ENCODE data around the gene LPXN. TPM values are rescaled to one million over a fixed set of nuclear protein-coding genes. Genes with fewer than 3 reads are reported as not detected.

Gene LPXN
- 5.1 and 15.0 TPM in 2 replicates for total RNA-seq

DNA sequence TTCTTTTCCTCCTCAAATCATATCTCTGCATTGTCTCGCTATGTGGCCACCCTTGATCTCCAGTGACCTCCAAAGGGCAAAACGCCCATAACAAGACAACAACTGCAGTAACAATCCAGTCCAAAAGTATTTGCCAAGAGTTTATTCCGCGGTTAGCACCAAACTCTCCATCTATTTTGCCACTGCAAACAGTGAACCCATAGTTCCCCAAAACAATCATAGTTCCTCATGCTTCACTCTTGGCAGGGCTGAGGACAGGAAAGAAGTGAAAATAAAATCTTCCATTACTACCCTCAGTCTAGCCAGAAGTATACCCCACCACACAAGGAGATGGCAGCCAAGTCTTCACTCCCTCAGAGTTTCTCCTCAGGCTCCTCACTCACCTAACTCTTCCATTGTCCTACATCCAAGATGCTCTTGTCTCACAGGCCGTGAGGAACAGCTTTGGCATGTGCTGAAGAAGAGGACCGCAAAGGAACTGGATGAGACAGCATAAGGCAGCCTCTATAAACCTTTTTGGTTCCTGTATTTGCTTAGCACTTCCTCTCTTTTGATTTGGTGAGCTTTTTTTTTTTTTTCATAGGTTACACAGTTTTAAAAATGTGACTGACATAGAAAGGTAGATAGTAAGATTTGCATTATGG, at the start of gene LPXN:
LPXN (minus strand) TSS at position 480 of the 644 bp plus-strand sequence; CDS start at position 396, 84 bp downstream.
- no peak for DNase-seq (ENCODE audit: extremely low read depth, low read depth, low spot score)

DNA sequence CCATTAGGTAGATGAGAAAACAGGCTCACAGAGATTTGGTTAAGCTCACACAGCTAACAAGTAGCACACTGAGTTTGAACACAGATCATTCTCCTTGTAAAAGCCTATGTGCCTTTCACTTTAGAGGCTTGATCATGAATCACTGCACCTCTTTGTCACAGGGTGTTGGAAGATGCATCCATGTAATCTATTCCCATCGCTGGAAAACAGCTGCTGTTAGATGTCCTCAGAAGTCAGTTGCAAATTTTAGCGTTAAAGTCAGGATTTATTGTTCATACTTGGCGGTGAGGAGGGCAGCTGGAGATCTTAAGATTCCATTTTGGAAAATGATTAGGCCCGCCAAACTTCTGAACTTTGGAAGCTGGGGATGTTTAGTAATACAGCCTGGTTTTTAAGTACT, 49.4 kb upstream of the LPXN start:
- DNase-seq (ENCODE audit: extremely low read depth, low read depth, low spot score): no peak

DNA sequence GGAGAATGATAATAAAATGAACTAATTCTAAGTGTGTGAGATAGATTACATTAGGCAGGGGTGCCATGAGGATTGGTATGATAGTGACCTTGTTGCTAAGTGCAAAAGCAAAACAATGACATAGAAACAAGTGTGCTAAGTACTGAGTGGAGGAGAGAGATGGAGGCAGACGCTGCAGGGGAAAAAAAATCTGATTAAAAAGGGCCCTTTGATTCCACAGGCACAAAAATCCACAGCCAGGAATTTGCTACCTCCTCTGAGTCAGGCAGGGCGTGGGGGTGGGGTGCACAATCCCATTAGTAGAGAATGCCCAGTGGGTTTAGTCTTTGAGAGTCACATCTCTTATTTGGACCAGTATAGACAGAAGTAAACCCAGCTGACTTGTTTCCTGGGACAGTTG, 46.7 kb upstream of the LPXN start, which contains the start of gene CNTF:
CNTF (plus strand) TSS at position 322 of the 400 bp plus-strand sequence. CDS start 88 bp downstream, outside the sequence.
- no peak for DNase-seq (ENCODE audit: extremely low read depth, low read depth, low spot score)

GRCh38 chr11:58621586-58622262, 46.1 kb upstream of the LPXN start:
- DNase-seq (ENCODE audit: extremely low read depth, low read depth, low spot score): no peak

GRCh38 chr11:58617976-58618557, 42.4 kb upstream of the LPXN start:
- no peak for DNase-seq (ENCODE audit: extremely low read depth, low read depth, low spot score)

DNA sequence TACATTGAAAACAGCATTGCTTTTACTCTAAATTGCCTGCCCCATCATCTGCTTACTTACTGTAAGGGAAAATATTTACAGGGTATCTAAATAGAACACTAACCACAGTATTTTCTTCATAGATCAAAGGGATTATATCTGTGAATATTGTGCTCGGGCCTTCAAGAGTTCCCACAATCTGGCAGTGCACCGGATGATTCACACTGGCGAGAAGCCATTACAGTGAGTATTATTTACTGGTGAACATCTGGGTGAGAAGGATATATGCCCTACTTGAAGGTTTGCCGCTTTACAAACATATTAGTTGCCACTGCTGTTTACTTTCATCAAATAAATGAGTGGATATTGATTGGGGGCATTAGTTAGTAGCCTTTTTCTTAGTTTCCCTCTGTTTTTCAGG, 40.9 kb upstream of the LPXN start:
- no peak for DNase-seq (ENCODE audit: extremely low read depth, low read depth, low spot score)

DNA sequence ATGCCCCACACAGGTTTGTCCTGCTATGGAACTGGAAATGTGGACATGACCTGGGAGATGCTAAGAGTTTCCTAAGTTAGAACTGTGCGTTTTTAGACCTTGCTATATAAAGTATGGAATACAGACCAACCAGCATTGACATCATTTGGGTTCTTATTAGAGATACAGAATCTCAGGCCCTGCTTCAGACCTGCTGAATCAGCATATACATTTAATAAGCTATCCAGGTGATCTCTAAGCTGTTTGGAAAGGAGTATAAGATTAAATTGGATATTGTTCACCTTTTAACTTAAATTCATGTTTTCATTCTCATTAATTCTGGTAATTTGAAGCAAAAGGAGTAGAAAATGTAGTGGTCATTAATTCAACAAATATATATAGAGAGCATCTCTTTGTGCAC, 39.9 kb upstream of the LPXN start:
- DNase-seq (ENCODE audit: extremely low read depth, low read depth, low spot score): no peak

DNA sequence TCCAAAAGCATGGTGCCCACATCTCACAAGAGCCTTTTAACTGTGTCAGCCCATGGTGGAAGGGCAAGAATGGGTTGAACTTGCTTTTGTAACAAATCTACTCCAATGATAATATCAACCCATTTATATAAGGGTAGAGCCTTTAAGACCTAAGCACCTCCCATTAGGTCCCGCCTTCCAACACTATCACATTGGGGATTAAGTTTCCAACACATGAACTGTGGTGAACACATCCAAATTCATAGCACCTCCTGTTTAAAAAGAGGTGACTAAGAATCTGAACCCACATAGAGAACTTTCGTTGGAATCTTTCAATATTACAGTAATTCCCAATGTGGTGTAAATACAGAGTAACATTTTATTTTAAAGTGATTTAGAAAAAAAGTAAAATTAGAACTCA, 37.6 kb upstream of the LPXN start:
- DNase-seq (ENCODE audit: extremely low read depth, low read depth, low spot score): no peak

- DNase-seq (ENCODE audit: extremely low read depth, low read depth, low spot score): no peak
Observed at GRCh38 chr11:58609723-58610122, 34.1 kb upstream of the LPXN start.

- DNase-seq (ENCODE audit: extremely low read depth, low read depth, low spot score): no peak
Observed at GRCh38 chr11:58608331-58608730, 32.7 kb upstream of the LPXN start.

- no peak for DNase-seq (ENCODE audit: extremely low read depth, low read depth, low spot score)
Observed at GRCh38 chr11:58606930-58607714, 31.5 kb upstream of the LPXN start.

GRCh38 chr11:58600510-58600909, 24.9 kb upstream of the LPXN start:
- no peak for DNase-seq (ENCODE audit: extremely low read depth, low read depth, low spot score)

DNA sequence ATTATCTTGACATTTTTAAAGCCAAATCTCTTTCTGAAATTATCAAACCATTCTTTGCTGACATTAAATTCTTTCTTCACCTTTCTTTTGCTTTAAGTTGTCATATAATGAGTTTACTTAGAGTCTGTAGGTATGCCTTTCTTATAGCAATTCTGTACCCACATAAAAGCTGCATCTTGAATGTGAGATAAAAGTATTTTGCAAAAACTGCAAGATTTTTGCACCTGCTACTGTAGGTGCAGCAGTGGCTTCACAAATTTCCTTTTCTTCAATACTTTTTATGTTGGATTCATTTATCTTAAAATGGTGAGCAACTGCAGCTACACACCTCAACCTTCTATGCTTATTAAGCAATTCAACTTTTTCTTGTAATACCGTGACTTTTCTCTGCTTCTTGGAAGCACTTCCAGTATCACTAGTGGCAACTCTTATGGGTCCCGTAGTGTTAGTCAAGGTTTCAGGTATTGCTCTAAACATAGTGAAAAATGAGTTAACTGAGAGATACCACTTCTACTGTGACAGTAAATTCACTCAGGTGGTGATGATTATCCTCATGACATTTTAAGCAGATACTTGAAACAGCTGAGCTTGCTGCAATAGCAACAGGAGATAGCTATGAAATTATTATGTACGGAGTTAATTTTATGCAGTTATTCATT, 22.0 kb upstream of the LPXN start:
- no peak for DNase-seq (ENCODE audit: extremely low read depth, low read depth, low spot score)

GRCh38 chr11:58596621-58597020, 21.0 kb upstream of the LPXN start:
- DNase-seq (ENCODE audit: extremely low read depth, low read depth, low spot score): no peak

DNA sequence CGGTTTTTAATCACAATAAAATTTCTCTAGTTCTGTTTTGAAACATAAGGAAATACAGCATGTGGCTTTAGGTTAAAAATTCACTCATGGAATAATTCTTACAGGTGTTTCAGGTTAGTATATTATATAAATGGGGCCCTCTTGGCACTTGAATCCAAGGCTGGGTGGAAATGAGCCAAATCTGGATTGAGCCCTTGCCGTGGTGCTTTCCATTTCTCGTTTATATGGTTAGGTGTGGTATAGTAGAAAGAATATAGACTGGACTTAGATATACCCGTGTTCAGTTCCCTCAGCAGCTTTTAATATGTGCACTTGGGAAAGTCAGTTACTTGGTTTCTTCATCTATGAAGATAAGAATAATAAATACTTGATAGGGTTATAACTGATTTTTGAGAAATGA, 19.2 kb upstream of the LPXN start:
- no peak for DNase-seq (ENCODE audit: extremely low read depth, low read depth, low spot score)

GRCh38 chr11:58592760-58593472, 17.3 kb upstream of the LPXN start:
- no peak for DNase-seq (ENCODE audit: extremely low read depth, low read depth, low spot score)

GRCh38 chr11:58591659-58592058, 16.0 kb upstream of the LPXN start:
- DNase-seq (ENCODE audit: extremely low read depth, low read depth, low spot score): no peak

DNA sequence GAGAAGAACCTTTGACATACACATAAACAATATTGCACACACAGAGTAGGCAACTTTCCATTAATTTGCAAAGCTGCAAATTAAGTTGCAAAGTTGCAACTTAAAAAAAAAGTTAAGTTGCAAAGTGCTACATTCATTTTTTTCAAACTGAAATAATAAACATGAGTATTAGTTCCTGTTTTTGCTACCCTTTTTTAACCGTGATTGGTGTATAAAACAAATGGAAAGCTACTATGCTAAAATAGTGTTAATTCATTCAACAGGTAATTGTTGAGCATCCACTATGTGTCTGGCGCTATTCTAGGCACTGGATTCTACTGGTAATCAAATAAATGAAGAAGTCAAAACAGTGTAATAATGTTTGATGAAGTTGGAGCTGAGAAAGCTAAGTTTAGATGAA, 11.3 kb upstream of the LPXN start:
- DNase-seq (ENCODE audit: extremely low read depth, low read depth, low spot score): no peak

GRCh38 chr11:58582437-58582836, 6.8 kb upstream of the LPXN start:
- no peak for DNase-seq (ENCODE audit: extremely low read depth, low read depth, low spot score)

GRCh38 chr11:58580311-58580710, 4.7 kb upstream of the LPXN start:
- no peak for DNase-seq (ENCODE audit: extremely low read depth, low read depth, low spot score)
